ENCODE data around the gene MYBPC1. TPM values are rescaled to one million over a fixed set of nuclear protein-coding genes. Genes with fewer than 3 reads are reported as not detected.
A peak's percentile ranks its signal among the peaks of the same experiment; 100 is the strongest.

MYBPC1 gene
- total RNA-seq, 1 experiment from 2014 or later, result not detected

DNA sequence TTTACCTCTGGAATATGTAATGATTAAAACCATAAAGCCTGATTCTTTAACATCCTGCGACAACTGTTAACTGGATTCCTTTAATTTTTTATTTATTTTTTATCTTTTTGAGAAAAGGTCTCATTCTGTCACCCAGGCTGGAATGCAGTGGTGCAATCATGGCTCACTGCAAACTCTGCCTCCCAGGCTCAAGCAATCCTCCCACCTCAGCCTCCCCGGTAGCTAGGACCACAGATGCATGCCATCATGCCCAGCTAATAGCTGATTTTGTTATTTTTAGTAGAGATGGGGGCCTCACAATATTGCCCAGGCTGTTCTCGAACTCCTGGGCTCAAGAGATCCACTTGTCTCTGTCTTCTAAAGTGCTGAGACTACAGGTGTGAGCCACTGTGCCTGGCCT is 3.7 kb downstream of the MYBPC1 start:
- intact Hi-C loops (cut with micrococcal nuclease; ENCODE audit: unreplicated experiment), result no loop called here

DNA sequence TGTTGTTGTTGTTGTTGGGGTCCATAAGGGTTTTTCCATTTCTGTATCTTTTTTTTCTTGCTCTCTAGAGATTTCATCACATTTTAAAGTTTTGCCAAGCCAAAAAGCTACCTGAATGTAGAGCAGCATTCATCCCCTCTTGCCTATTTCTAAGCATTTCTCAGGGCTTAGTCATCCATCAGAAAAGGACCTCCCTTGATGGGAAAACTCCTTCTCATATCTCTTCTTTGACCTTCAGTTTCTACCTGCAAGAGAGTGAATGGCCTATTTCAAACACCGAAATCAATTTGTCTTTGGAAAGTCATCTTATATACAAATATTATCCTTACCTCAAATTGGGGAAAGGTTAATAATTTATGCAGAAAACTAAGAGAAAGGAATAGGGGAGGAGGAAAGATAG is 4.5 kb downstream of the MYBPC1 start:
- no peaks in the 10 kb centered on the region for H3K36me3 Mint-ChIP-seq (ENCODE audit: insufficient read depth, unreplicated experiment)
- H3K4me1 Mint-ChIP-seq (ENCODE audit: low read depth, unreplicated experiment), result peaks cover 18% of the 10 kb centered on the region
- DNase-seq, result no peak
- H3K4me3 ChIP-seq (ENCODE audit: low read depth, low read length), result no peak overlapping the region
- intact Hi-C loops (cut with micrococcal nuclease; ENCODE audit: unreplicated experiment), result no loop called here
- no TSS peak for BruUV-seq (replicated peaks)
- H3K36me3 ChIP-seq (ENCODE audit: control insufficient read depth, insufficient read depth, low read length), result no peaks in the 10 kb centered on the region
- H3K9me3 Mint-ChIP-seq (ENCODE audit: unreplicated experiment), result no peaks in the 10 kb centered on the region
- no peaks in the 10 kb centered on the region for H3K27me3 ChIP-seq (replicated peaks; ENCODE audit: control insufficient read depth, insufficient read depth, low read length)
- H3K4me1 ChIP-seq, result peaks cover 37% of the 10 kb centered on the region
- H3K27ac Mint-ChIP-seq (ENCODE audit: unreplicated experiment), result peak overlapping the region; percentile 51
- ChIA-PET POLR2A (no interaction called here), CTCF (no interaction called here)
- no peaks in the 10 kb centered on the region for H3K27me3 Mint-ChIP-seq (ENCODE audit: insufficient read depth, unreplicated experiment)
- no peak overlapping the region for H3K4me3 Mint-ChIP-seq (ENCODE audit: unreplicated experiment)
- TF ChIP-seq, protein P1, sequence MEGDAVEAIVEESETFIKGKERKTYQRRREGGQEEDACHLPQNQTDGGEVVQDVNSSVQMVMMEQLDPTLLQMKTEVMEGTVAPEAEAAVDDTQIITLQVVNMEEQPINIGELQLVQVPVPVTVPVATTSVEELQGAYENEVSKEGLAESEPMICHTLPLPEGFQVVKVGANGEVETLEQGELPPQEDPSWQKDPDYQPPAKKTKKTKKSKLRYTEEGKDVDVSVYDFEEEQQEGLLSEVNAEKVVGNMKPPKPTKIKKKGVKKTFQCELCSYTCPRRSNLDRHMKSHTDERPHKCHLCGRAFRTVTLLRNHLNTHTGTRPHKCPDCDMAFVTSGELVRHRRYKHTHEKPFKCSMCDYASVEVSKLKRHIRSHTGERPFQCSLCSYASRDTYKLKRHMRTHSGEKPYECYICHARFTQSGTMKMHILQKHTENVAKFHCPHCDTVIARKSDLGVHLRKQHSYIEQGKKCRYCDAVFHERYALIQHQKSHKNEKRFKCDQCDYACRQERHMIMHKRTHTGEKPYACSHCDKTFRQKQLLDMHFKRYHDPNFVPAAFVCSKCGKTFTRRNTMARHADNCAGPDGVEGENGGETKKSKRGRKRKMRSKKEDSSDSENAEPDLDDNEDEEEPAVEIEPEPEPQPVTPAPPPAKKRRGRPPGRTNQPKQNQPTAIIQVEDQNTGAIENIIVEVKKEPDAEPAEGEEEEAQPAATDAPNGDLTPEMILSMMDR (IDR thresholded peaks at IDR 0.05; ENCODE audit: insufficient read depth in 1 of 2, low read depth in 1 of 2, low read length in 1 of 2, severe bottlenecking in 1 of 2, unreplicated experiment in 1 of 2), result no peak
- no peaks in the 10 kb centered on the region for H3K9me3 ChIP-seq

More for the DNA sequence above, 3.7 kb downstream of the MYBPC1 start:
- no peaks in the 10 kb centered on the region for H3K27me3 ChIP-seq (replicated peaks; ENCODE audit: control insufficient read depth, insufficient read depth, low read length)
- no TSS peak for BruUV-seq (replicated peaks)
- H3K27me3 Mint-ChIP-seq (ENCODE audit: insufficient read depth, unreplicated experiment), result no peaks in the 10 kb centered on the region
- H3K4me3 ChIP-seq (ENCODE audit: low read depth, low read length), result no peak overlapping the region
- ChIA-PET POLR2A (no interaction called here), CTCF (no interaction called here)
- DNase-seq, result no peak
- H3K36me3 Mint-ChIP-seq (ENCODE audit: insufficient read depth, unreplicated experiment), result no peaks in the 10 kb centered on the region
- peaks cover 18% of the 10 kb centered on the region for H3K4me1 Mint-ChIP-seq (ENCODE audit: low read depth, unreplicated experiment)
- no peaks in the 10 kb centered on the region for H3K36me3 ChIP-seq (ENCODE audit: control insufficient read depth, insufficient read depth, low read length)
- peaks cover 30% of the 10 kb centered on the region for H3K4me1 ChIP-seq
- no peak overlapping the region for H3K4me3 Mint-ChIP-seq (ENCODE audit: unreplicated experiment)
- no peaks in the 10 kb centered on the region for H3K9me3 ChIP-seq
- no peak overlapping the region for H3K27ac Mint-ChIP-seq (ENCODE audit: unreplicated experiment)
- no peaks in the 10 kb centered on the region for H3K9me3 Mint-ChIP-seq (ENCODE audit: unreplicated experiment)
- TF ChIP-seq, protein P1 (IDR thresholded peaks at IDR 0.05; ENCODE audit: insufficient read depth in 1 of 2, low read depth in 1 of 2, low read length in 1 of 2, severe bottlenecking in 1 of 2, unreplicated experiment in 1 of 2), result no peak

DNA sequence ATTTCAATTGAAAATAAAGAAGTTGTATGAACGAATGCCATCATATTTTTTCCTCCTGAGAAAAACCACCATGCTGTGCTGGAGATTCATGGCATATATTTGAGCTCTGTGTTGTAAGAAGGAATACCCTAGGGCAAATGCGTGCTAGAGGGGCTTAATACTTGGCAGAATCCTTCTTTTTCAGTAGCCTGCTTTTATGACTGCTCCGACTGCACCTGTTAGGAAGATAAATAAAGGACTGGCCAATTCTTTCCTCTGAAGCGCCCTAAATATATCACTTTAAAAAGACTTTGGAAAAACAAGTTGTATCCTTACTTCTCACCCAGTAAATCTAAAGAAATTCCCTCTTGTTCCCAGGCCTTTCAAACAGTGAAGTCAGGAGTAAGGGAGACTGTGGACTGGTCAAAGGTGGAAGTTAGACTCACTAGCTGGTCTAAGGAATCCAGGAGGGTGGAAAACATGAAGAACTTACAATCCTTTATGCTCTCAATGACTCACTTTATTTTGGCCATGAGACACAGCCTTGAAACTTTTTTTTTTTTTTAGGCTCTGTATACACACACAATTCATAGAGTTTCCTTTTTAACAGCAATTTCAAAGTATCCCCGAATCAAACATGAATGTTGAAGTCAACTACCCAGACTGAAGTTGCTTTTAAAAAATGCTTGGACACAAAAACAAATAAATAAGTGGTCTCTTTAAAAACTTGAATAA is 5.2 kb downstream of the MYBPC1 start:
- Histone ChIP-seq H3K4me1 (peaks cover 43% of the 10 kb centered on the region), H3K36me3 (ENCODE audit: control insufficient read depth, insufficient read depth, low read length) (no peaks in the 10 kb centered on the region), H3K27me3 (replicated peaks; ENCODE audit: control insufficient read depth, insufficient read depth, low read length) (no peaks in the 10 kb centered on the region), H3K9me3 (no peaks in the 10 kb centered on the region), H3K4me3 (ENCODE audit: low read depth, low read length) (no peak overlapping the region)
- Mint-ChIP-seq H3K4me1 (ENCODE audit: low read depth, unreplicated experiment) (peaks cover 24% of the 10 kb centered on the region), H3K27me3 (ENCODE audit: insufficient read depth, unreplicated experiment) (no peaks in the 10 kb centered on the region), H3K27ac (ENCODE audit: unreplicated experiment) (peak overlapping the region; percentile 51), H3K4me3 (ENCODE audit: unreplicated experiment) (no peak overlapping the region), H3K36me3 (ENCODE audit: insufficient read depth, unreplicated experiment) (no peaks in the 10 kb centered on the region), H3K9me3 (ENCODE audit: unreplicated experiment) (no peaks in the 10 kb centered on the region)
- TF ChIP-seq, protein P1 (IDR thresholded peaks at IDR 0.05; ENCODE audit: insufficient read depth in 1 of 2, low read depth in 1 of 2, low read length in 1 of 2, severe bottlenecking in 1 of 2, unreplicated experiment in 1 of 2), result no peak
- DNase-seq, result no peak
- ChIA-PET POLR2A (no interaction called here), CTCF (no interaction called here)
- intact Hi-C loops (cut with micrococcal nuclease; ENCODE audit: unreplicated experiment), result loop anchor here (2.0 kb wide), 1 partner anchor 97 kb away; the partner anchor contains the start of gene CHPT1
- no TSS peak for BruUV-seq (replicated peaks)

Measured in Caco-2 (cell line).